Stomach smooth muscle (tissue), 2 donors: ENCODE data around the gene PLP2.

Experiments used
- H3K27ac ChIP-seq: one replicate; pipeline ENCODE4 v1.7.0; 2013; ENCODE audit warnings: mild to moderate bottlenecking, low read length, inconsistent platforms
- H3K27me3 ChIP-seq, 2 donors: one replicate each; pipeline ENCODE4 v1.7.0; 2013; ENCODE audit warnings: low read length in 2 of 2; ENCODE audit not compliant: insufficient read depth in 2 of 2, control insufficient read depth in 1 of 2
- H3K36me3 ChIP-seq, 2 donors: one replicate each; pipeline ENCODE4 v1.7.0; 2013; ENCODE audit warnings: low read length in 2 of 2; ENCODE audit not compliant: control insufficient read depth in 2 of 2, insufficient read depth in 2 of 2
- H3K4me1 ChIP-seq: one replicate; pipeline ENCODE4 v1.7.0; 2013; ENCODE audit warnings: low read length; ENCODE audit not compliant: control insufficient read depth, insufficient read depth
- H3K4me3 ChIP-seq, 2 donors: one replicate each; pipeline ENCODE4 v1.7.0; 2013; ENCODE audit warnings: low read length in 2 of 2
- H3K9ac ChIP-seq, 2 donors: one replicate each; pipeline ENCODE4 v1.7.0; 2013; ENCODE audit warnings: low read length in 2 of 2, mild to moderate bottlenecking in 1 of 2
- H3K9me3 ChIP-seq, 2 donors: one replicate each; pipeline ENCODE4 v1.7.0; 2013; ENCODE audit warnings: low read length in 2 of 2; ENCODE audit not compliant: control insufficient read depth in 2 of 2
- donor health status: healthy.
- donor health status: Pancreatic carcinoma.

PLP2 gene

GRCh38 chrX:49176421-49177326, 5.0 kb downstream of the PLP2 start:
- Histone ChIP-seq H3K9ac (peak overlapping the region in 1 of 2 donors; percentile 9), H3K4me1 (peaks cover 14% of the 10 kb centered on the region), H3K27me3 (peaks cover 0 to 3% of the 10 kb centered on the region in 2 donors), H3K4me3 (no peak overlapping the region), H3K27ac (peak overlapping the region; percentile 55), H3K9me3 (no peaks in the 10 kb centered on the region), H3K36me3 (peaks cover 11 to 14% of the 10 kb centered on the region in 2 donors)

DNA sequence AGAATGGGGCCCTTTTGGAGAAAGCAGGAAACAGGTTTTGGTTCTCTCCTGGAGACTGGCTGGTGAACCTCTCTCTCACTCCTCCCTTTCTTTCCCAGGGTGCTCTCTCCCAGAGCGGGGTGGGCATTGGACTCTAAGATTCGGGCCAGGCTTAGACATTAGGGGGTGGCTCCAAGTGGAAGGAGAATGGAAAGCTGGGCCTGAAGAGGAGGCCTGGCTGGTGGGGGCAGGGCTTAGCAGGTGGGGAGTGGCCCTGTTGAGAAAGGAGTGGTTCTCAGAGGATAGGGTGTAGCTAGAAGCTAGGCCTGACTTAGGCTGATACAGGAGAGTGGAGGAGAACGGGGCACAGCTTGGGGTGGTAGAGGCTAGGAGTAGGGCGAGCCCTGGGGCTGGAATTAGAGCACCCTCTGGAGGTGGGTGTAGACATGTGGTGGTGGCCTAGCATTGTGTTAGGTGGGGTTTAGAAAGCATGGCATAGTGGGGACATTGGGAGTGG, 5.7 kb downstream of the PLP2 start:
- H3K27ac ChIP-seq = peak overlapping the region; percentile 55
- no peaks in the 10 kb centered on the region for H3K9me3 ChIP-seq
- peaks cover 11 to 17% of the 10 kb centered on the region in 2 donors for H3K36me3 ChIP-seq
- peak overlapping the region in 1 of 2 donors; percentile 9 for H3K9ac ChIP-seq
- H3K4me3 ChIP-seq = no peak overlapping the region
- H3K4me1 ChIP-seq = peaks cover 14% of the 10 kb centered on the region
- H3K27me3 ChIP-seq = peaks cover 0 to 3% of the 10 kb centered on the region in 2 donors

DNA sequence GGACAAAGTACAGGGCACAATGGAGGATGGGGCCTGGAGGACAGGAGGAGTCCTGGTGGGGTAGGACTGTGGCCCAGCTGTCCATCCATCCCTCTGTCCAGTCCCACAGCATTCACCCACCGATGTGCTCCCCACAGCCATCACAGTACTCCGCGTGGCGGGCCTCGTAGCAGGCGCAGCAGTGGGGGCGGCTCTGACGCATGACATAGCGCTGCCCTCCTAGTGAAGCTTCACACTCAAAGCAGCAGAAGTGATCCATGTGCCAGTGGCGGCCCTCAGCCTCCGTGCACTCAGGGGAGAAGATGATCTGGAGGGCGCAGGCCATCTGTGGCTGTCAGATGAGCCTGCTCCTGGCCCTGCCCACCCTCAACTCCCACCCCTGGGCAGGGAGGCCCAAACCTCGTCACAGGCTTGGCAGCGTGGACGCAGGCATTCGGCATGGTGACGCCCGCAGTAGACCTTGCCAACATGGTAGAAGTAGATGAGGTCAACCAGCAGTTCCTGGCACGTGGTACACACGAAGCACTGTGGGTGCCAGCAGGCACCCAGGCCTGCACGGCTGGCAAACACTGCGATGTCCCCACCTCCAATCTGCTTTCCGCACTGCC, 6.3 kb downstream of the PLP2 start:
- Histone ChIP-seq H3K27ac (no peak overlapping the region), H3K4me3 (no peak overlapping the region), H3K27me3 (peaks cover 0 to 3% of the 10 kb centered on the region in 2 donors), H3K9me3 (no peaks in the 10 kb centered on the region), H3K9ac (no peak overlapping the region), H3K4me1 (peaks cover 11% of the 10 kb centered on the region), H3K36me3 (peaks cover 11 to 16% of the 10 kb centered on the region in 2 donors)

DNA sequence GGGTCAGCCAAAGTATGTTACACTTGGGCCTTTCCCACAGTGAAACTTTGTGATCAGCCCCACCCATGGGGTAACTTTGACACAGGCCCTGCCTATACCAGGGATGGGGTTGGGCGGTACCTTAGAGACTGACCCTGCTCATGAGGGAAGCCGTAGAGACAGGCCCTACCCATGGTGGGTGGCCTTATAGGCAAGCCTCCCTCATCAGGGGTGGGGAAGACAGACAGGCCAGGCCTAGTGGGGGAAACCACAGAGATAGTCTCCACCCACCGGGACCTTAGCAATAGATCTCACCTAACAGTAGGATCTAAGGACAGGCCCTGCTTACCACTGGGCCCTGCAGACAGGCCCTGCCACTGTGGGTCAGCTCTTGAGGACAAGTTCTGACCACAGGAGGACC, 6.8 kb downstream of the PLP2 start:
- Histone ChIP-seq H3K27me3 (peaks cover 0 to under 1% of the 10 kb centered on the region in 2 donors), H3K36me3 (peaks cover 11 to 13% of the 10 kb centered on the region in 2 donors), H3K27ac (no peak overlapping the region), H3K9me3 (no peaks in the 10 kb centered on the region), H3K4me3 (no peak overlapping the region), H3K4me1 (peaks cover 9% of the 10 kb centered on the region), H3K9ac (no peak overlapping the region)

- H3K4me3 ChIP-seq = no peak overlapping the region
- peaks cover 7 to 8% of the 10 kb centered on the region in 2 donors for H3K36me3 ChIP-seq
- H3K27ac ChIP-seq = no peak overlapping the region
- no peak overlapping the region for H3K9ac ChIP-seq
- H3K4me1 ChIP-seq = peaks cover 14% of the 10 kb centered on the region
- H3K9me3 ChIP-seq = no peaks in the 10 kb centered on the region
- H3K27me3 ChIP-seq = peaks cover 0 to 2% of the 10 kb centered on the region in 2 donors
Measured at GRCh38 chrX:49179358-49179757, 7.7 kb downstream of the PLP2 start.

DNA sequence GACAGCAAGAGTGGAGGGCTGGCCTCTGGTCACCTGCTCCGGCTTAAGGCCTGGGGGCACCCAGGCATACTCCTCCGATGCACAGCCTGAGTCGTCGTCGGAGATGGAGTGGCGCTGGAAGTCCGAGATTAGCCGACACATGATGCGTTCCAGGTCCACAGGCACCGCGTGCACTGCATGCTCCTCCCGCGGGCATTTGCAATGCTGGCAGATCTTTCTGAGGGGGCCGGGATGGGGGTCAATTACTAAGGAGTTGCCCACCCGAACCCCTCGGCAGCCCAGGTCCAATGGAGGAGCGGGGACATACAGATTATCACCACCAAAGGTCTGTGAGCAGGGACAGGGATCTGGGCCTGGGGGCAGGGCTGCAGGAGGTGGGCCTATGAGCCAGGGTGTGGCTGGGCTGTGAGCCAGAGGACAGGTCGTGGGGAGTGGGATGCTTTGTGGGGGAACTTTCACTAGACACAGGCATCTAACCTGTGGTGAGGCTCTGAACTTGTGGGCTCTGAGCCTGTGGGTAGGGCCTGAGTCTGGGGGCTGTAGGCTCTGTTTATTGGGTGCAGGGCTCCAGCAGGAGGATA, 12.1 kb downstream of the PLP2 start:
- H3K9me3 ChIP-seq = no peaks in the 10 kb centered on the region
- peak overlapping the region in 1 of 2 donors; percentile 66 for H3K4me3 ChIP-seq
- H3K4me1 ChIP-seq = peaks cover 22% of the 10 kb centered on the region
- peaks cover 0 to 2% of the 10 kb centered on the region in 2 donors for H3K27me3 ChIP-seq
- H3K36me3 ChIP-seq = peaks cover 0 to 8% of the 10 kb centered on the region in 2 donors
- no peak overlapping the region for H3K9ac ChIP-seq
- H3K27ac ChIP-seq = no peak overlapping the region

DNA sequence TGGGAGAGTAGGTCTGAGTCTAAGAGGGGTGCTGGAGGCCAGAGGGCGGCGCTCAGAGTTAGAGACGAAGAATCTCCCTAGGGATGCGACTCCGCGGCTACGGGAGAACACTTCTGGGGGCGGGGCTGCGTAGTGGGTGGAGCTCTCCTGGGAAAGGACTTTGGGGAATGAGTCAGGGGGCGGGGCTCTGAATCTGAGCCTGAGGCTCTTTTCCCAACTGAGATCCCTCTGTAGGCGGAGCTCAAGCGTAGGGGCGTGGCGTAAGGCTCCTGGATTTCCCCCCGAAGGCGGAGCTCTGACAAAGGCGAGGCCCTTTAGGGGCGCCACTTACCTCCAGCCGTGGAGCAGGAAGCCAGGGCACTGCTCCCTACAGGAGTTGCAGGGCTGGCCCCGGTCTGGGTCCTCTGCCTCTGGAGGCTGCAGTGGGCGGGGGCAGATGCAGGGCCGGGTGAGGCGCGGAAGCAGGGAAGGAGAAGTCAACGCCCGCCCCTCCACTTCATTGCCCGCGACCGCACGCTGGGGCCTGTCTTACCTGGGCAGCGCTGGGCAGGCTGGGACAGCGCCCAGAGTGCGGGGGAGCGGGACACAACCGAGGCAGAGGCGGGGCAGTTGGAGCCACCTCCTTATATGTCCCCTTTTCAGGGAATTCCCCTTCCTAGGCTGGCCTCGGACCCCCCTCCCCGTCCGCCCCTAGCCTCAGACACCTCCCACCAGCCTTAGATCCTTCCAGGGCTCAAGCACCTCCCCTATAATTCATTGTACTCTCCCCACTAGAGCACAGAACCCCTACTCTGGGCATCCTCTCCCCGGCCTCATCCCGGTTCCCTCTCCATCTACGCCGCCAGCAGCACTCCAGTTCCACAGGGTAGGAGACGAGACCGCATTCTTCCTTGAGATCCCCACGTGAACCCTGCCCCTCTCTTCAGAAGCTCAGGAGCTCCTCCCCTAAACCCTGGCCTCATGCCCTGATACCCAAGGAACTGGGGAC, 12.9 kb downstream of the PLP2 start:
- Histone ChIP-seq H3K27ac (peak overlapping the region; percentile 24), H3K9me3 (no peaks in the 10 kb centered on the region), H3K36me3 (peaks cover 0 to 6% of the 10 kb centered on the region in 2 donors), H3K4me1 (peaks cover 22% of the 10 kb centered on the region), H3K9ac (peak overlapping the region in 1 of 2 donors; percentile 29), H3K27me3 (peaks cover 0 to 2% of the 10 kb centered on the region in 2 donors), H3K4me3 (peak overlapping the region; percentile 31 to 66)

DNA sequence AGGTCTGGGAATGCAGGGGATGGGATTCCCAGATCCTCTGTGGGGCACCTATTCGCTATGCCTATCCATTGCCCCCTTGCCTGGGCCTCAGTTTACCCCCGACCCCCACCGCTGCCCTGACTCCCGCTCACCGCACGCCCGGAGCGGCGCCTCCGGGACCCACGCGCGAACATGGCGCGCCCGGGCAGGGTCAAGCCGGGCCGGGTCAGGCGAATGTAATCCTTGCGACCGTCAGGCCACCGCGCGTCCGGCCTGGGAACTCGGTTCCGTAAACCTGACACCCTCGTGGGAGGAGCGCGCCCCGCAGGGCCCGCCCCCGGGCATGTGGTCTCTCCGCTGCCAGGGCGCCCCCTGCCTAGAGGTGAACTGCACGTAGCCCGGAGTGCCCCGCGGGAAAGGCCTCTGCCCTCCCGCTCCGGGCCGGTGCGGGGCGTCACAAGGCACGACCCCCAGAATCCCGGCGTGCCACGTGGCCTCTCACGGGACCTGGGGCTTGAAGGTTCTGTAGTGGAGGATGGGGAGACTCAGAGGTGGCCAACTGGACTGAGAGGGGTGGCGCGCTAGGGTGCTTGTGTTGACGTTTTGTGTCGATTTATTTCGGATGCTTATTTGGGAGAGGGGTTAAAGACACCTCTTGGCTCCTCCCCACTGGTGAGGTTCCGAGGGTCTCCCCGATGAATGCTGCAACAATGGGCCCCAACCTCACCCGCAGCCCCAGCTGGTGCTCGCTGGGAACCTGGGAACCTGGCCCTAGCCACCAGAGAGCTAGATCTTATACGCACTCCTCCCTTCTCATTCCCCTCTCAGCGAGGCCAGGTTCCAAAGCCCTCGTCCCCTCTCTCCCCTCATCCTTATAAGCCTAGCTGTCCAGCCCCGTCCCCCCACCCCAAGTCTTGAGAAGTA, 14.7 kb downstream of the PLP2 start, which contains the start of gene PRICKLE3:
TSS of gene PRICKLE3 (minus strand) at position 249 of the 903 bp plus-strand sequence. CDS start at position 173, 76 bp downstream.
- no peaks in the 10 kb centered on the region for H3K9me3 ChIP-seq
- H3K4me1 ChIP-seq = peaks cover 22% of the 10 kb centered on the region
- H3K9ac ChIP-seq = peak within 1 kb of the TSS; percentile 67 to 74
- peak within 1 kb of the TSS; percentile 66 for H3K27ac ChIP-seq
- H3K4me3 ChIP-seq = peak within 1 kb of the TSS; percentile 53 to 70
- peaks cover 0 to 6% of the 10 kb centered on the region in 2 donors for H3K36me3 ChIP-seq
- H3K27me3 ChIP-seq = peaks cover 0 to 2% of the 10 kb centered on the region in 2 donors

DNA sequence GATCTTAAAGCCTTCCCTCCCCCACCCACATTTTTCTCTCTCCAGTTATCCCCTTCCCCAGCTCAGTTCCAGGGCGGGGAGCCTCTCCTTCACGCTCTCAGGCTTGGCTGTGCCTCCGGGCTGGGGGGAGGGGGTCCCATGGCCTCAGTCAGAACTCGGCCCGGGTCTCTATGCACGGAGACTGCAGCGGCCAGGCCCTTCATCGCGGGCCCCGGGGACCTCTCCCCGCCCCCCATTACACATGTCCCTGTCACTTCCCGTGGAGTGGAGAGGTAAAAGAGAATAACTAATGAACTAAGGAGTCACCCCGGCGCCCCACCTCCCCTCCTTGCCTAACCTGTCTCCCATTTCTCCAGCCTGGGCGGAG, 15.3 kb downstream of the PLP2 start:
- H3K9me3 ChIP-seq = no peaks in the 10 kb centered on the region
- peaks cover 22% of the 10 kb centered on the region for H3K4me1 ChIP-seq
- peaks cover 0 to 6% of the 10 kb centered on the region in 2 donors for H3K36me3 ChIP-seq
- H3K9ac ChIP-seq = no peak overlapping the region
- H3K4me3 ChIP-seq = no peak overlapping the region
- no peak overlapping the region for H3K27ac ChIP-seq
- peaks cover 0 to 2% of the 10 kb centered on the region in 2 donors for H3K27me3 ChIP-seq
